Epidermal melanocyte (primary cell): ENCODE results near the gene CEP68.
"Not testable (repeated sequence)": the region's sequence is repeated elsewhere in the genome, so short reads cannot be mapped to it uniquely, and the experiment has no call there.

Experiments
- DNase-seq: peaks from one replicate; pipeline ENCODE4 v3.0.0; 2011; ENCODE audit warnings: low spot score; ENCODE audit not compliant: insufficient read length

CEP68 gene

GRCh38 chr2:65125457-65125856 is 69.2 kb downstream of the CEP68 start:
- not testable (repeated sequence) for DNase-seq

GRCh38 chr2:65128297-65129190 is 72.3 kb downstream of the CEP68 start:
- no peak for DNase-seq

- DNase-seq: no peak
These were observed 73.1 kb downstream of the CEP68 start for GRCh38 chr2:65129286-65129825.

GRCh38 chr2:65129826-65130663 is 73.8 kb downstream of the CEP68 start, which contains the start of gene RAB1A:
Gene RAB1A, minus strand, starts transcription at chr2:65130106. Its CDS starts 191 bp downstream, at chr2:65129915.
- peak; percentile 92 for DNase-seq

- DNase-seq: no peak
These were observed 74.5 kb downstream of the CEP68 start for GRCh38 chr2:65130664-65131175.

DNA sequence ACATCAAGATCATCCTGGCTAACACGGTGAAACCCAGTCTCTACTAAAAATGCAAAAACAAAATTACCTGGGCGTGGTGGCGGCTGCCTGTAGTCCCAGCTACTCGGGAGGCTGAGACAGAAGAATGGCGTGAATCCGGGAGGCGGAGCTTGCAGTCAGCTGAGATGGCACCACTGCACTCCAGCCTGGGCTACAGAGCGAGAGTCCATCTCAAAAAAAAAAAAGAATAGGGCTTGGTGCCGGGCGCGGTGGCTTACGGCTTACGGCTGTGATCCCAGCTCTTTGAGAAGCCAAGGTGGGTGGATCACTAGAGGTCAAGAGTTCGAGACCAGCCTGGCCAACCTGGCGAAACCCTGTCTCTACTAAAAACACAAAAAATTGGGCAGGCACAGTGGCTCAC is 76.7 kb downstream of the CEP68 start:
- DNase-seq: not testable (repeated sequence)

DNA sequence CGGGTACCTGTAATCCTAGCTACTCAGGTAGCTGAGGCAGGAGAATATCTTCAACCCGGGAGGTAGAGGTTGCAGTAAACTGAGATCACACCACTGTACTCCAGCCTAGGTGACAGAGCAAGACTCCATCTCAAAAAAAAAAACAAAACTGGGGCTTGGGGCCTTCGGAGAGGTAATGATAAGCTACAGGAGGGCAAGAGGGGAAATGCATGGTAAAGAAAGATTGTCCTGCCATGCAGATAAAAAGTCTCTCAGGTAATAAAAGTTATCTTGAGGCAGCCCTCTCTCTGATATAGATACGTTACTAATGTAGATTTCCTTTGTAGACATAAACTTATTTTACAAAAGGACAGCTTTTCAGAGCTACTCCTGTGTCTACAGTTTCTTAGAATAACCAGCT is 77.4 kb downstream of the CEP68 start:
- DNase-seq: no peak

- no peak for DNase-seq
These were observed 77.9 kb downstream of the CEP68 start for GRCh38 chr2:65134158-65134557.

DNA sequence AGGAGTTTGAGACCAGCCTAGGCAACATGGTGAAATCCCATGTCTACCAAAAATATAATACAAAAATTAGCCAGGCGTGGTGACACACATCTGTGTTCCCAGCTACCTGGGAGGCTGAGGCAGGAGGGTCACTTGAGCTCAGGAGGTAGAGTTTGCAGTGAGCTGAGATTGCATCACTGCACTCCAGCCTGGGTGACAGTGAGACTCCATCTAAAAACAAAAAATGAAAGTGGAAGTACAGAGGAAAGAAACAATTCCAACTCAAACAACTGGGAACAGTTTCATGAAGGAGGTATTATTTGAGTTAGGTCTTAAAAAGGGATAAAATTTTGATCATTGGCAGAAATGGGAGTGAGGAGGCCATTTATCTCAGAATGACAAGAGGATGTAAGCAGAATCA is 80.0 kb downstream of the CEP68 start:
- DNase-seq: no peak
